ENCODE data around the gene GKN1.

GRCh38 chr2:69013840-69014821 is 39.7 kb downstream of the GKN1 start:
- TF ChIP-seq NR2C2 (CRISPR knock-in tag; IDR thresholded peaks at IDR 0.05) (no peak), CTCF (IDR thresholded peaks at IDR 0.05) (no peak), ZSCAN18 (CRISPR knock-in tag; IDR thresholded peaks at IDR 0.05) (no peak), HMGXB4 (CRISPR knock-in tag; IDR thresholded peaks at IDR 0.05) (no peak), E2F4 (CRISPR knock-in tag; IDR thresholded peaks at IDR 0.05; ENCODE audit: borderline replicate concordance, low read depth) (no peak), ZNF138 (CRISPR knock-in tag; conservative IDR thresholded peaks at IDR 0.05) (no peak), NR1H2 (CRISPR knock-in tag; IDR thresholded peaks at IDR 0.05) (no peak), ATF3 (CRISPR knock-in tag; conservative IDR thresholded peaks at IDR 0.05) (no peak), MAX (CRISPR knock-in tag; IDR thresholded peaks at IDR 0.05) (no peak), USF1 (CRISPR knock-in tag; IDR thresholded peaks at IDR 0.05) (no peak), NR3C1 (CRISPR knock-in tag; conservative IDR thresholded peaks at IDR 0.05; ENCODE audit: low read depth) (no peak), IRF1 (CRISPR knock-in tag; IDR thresholded peaks at IDR 0.05) (no peak), SMAD4 (CRISPR knock-in tag; IDR thresholded peaks at IDR 0.05) (no peak)
